ENCODE data around the gene SORCS3. TPM values are rescaled to one million over a fixed set of nuclear protein-coding genes. Genes with fewer than 3 reads are reported as not detected.

The SORCS3 gene
- total and polyA plus RNA-seq, 2 of the 4 experiments (the other 2 are of a cell fraction) = not detected

- Histone ChIP-seq H3K4me2 (ENCODE audit: low read depth, low read length) (no peak overlapping the region), H3K14ac (replicated peaks; ENCODE audit: low read depth, low read length) (no peak overlapping the region), H2AK5ac (ENCODE audit: low read depth, low read length) (no peak overlapping the region), H3K23ac (ENCODE audit: low read depth, low read length) (no peak overlapping the region), H4K20me1 (ENCODE audit: insufficient read depth, low read length) (no peaks in the 10 kb centered on the region), H2BK15ac (ENCODE audit: low read depth, low read length) (no peak overlapping the region), H3K27me3 (ENCODE audit: control insufficient read depth, insufficient read depth, low read length) (no peaks in the 10 kb centered on the region), H2BK120ac (ENCODE audit: low read depth, low read length) (no peak overlapping the region), H2BK5ac (ENCODE audit: low read depth, low read length, poor library complexity, severe bottlenecking) (no peak overlapping the region), H3K18ac (ENCODE audit: low read depth, low read length) (no peak overlapping the region), H4K8ac (ENCODE audit: low read depth in 2 of 2, low read length in 2 of 2) (no peak overlapping the region), H2AK9ac (replicated peaks; ENCODE audit: low read depth, low read length, poor library complexity) (no peak overlapping the region), H3K56ac (ENCODE audit: extremely low read depth, insufficient read depth, low read length) (no peak overlapping the region), H3K27ac (ENCODE audit: insufficient read depth, low read length) (no peak overlapping the region), H3K4me3 (ENCODE audit: insufficient read depth, low read depth, low read length) (no peak overlapping the region), H3K79me1 (ENCODE audit: low read depth in 1 of 2, low read length in 2 of 2) (no peaks in the 10 kb centered on the region), H4K5ac (ENCODE audit: low read depth, low read length) (no peak overlapping the region), H3K4me1 (ENCODE audit: control insufficient read depth, insufficient read depth, low read length) (no peaks in the 10 kb centered on the region), H3K4ac (ENCODE audit: low read depth, low read length) (no peak overlapping the region), H2AFZ (replicated peaks; ENCODE audit: low read length, poor library complexity) (no peak overlapping the region), H3K36me3 (ENCODE audit: control insufficient read depth, insufficient read depth, low read length) (no peaks in the 10 kb centered on the region), H3K9me1 (ENCODE audit: insufficient read depth, low read length) (no peaks in the 10 kb centered on the region), H3K9me3 (ENCODE audit: control insufficient read depth, insufficient read depth, low read length) (no peaks in the 10 kb centered on the region), H2BK20ac (ENCODE audit: low read depth, low read length) (no peak overlapping the region), H3K9ac (ENCODE audit: low read depth, low read length) (no peak overlapping the region), H4K91ac (ENCODE audit: insufficient read depth, low read depth, low read length) (no peak overlapping the region)
- no TSS peak for BruUV-seq (replicated peaks)
- WGBS, 2 experiments (ENCODE audit: extremely low coverage in 2 of 2, insufficient read length in 1 of 2) = no CpG with 5 or more reads among the region's 1 CpG
- DNase-seq (no peak), ATAC-seq (ENCODE audit: low read depth) (no peak)
- ChIA-PET POLR2A (ENCODE audit: unreplicated experiment) (no interaction called here), CTCF (no interaction called here)
- dilution Hi-C loops (cut with HindIII; ENCODE audit: low sequenced_read_pairs, unreplicated experiment) = no loop called here
- TF ChIP-seq SMC3 (IDR thresholded peaks at IDR 0.05; ENCODE audit: low read depth, low read length) (no peak), ELK1 (IDR thresholded peaks at IDR 0.05; ENCODE audit: borderline replicate concordance, low read depth, low read length) (no peak), CEBPB (IDR thresholded peaks at IDR 0.05; ENCODE audit: low read depth, low read length) (no peak), MAZ (IDR thresholded peaks at IDR 0.05; ENCODE audit: borderline replicate concordance, low read depth, low read length) (no peak), MAFK (IDR thresholded peaks at IDR 0.05; ENCODE audit: low read depth, low read length) (no peak)
- intact Hi-C loops (cut with micrococcal nuclease) = no loop called here
- in situ Hi-C loops (cut with MboI; ENCODE audit: low sequenced_read_pairs) = no loop called here
Observed at GRCh38 chr10:104658067-104658466, 17.0 kb downstream of the SORCS3 start.

All from IMR-90 (cell line).